CD4-positive, alpha-beta T cell treated with Interleukin-17A for 1 hour (primary cell): ENCODE measurements around the gene DMXL2.
"Not testable (repeated sequence)": the region's sequence is repeated elsewhere in the genome, so short reads cannot be mapped to it uniquely, and the experiment has no call there.

Experiments
- DNase-seq: peaks from one replicate; pipeline ENCODE4 v3.0.0-alpha.2; 2020

DMXL2 gene

DNA sequence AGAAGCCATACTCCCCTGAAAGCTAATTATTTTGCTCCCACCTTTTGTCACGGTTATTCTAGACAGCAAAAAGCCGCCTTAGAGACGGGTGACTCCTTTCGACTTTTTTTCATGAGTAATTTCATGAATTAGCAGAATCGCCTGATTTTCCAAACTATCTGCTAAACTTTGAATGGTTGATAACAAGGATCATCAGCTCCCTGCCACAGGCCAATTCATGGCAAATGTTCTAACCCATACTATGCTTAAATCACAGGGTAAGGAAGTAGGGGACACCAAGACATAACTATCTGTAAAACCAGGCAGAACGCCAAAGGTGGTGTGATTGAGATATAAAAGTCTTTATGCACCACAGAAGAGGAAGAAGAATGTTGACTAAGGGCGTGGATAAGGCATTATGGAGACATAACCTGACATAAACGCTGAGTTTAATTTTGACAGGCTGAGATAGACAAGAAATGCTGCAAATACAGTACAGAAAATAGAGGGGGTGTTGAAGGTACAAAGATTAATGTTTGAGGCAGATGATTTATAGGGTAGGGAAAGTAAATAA, 891 bp upstream of the DMXL2 start:
- DNase-seq: peak; percentile 27

DNA sequence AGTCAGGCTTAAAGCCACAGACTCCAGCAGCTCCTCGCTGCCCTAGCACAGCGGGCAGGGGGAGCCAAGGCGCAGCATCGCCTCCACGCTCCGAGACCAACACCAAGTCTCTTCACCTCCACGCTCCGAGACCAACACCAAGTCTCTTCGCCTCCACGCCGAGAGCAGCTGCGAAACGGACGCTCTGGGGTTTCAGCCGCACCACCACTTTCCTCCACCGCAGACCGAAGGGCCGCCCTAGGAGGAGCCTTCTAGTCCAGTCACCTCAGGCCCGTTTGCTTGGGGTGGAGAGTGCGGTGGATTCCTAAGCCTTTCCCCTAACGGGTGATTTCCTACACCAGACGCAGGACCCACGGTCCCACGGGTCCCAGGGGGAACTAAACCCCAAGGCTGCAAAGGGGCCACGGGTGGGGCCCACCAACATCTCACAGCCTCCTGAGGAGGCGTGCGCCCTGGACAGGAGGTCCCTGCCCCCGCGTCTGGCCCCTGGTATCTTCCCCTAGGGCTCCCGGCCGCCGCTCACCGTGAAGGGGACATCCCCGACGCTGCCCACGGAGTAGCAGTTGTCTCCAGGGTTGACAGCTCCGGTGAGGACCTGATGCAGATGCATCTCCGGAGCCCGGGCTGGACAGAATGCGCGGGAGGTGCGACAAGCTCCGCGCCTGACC, 501 bp downstream of the DMXL2 start:
- peak; percentile 29 for DNase-seq

DNA sequence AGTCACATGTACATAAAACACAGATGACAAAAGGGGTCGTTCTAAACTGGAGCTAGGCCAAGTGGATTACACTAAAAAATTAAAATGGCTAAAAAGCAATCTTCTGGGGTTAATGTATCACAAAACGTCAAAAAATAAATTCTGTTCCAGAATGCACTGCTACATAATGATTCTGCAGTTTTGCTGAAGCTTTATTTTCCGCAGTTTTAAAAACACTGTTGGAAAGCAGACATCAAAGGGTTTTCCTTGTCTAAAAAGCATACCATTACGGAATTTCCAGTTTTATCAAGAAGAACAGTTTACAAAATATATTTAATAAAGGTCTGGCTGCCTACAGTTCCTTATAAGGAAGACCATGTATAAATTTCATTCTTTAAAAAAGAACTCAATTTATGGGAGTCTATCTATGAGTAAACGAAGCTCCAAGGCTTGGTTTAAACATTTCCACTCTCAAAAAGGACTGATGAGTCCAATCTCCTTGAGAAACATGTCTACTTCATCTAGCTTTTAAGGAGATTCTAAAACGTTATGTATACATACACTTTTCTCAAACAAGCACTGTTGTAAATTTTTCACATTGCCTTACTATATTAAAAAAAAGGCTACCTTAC, 1.3 kb downstream of the DMXL2 start:
- DNase-seq: no peak

DNA sequence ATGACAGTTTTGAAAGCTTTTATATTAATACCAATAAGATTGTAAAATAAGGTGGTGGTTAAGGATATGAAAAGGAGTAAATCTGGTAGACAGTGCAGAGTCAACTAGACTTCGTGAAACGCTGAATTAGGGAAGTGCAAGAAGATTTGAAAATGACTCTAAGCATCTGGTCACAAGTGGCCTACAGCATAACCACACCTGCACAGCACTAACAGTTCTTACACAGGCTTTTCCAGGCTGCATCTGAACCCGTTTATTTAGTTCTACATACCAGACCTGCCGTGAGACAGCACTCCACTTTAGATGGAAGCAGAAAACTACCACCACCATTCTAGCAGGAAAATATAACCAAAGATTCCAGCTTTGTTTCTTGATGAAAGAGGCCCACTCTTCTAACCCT, 1.9 kb downstream of the DMXL2 start:
- no peak for DNase-seq

DNA sequence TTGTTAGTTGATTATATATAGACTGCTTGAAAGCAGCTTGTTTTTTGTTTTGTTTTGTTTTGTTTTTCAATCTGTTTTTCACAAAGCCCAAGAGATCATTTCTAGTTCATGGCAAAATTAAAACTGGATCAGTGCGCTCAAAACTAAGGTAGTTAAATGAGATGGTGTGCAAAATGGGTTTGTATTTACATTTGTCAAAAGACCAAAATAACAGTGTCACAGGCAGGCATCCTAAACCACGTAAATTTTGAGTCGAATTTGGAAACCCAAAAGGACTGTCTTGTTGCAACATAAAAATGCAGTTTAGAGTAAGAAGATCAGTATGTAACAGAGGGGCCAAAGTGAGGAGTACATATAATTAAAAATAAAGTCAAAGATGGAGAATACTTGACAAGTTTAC, 2.4 kb downstream of the DMXL2 start:
- no peak for DNase-seq

DNA sequence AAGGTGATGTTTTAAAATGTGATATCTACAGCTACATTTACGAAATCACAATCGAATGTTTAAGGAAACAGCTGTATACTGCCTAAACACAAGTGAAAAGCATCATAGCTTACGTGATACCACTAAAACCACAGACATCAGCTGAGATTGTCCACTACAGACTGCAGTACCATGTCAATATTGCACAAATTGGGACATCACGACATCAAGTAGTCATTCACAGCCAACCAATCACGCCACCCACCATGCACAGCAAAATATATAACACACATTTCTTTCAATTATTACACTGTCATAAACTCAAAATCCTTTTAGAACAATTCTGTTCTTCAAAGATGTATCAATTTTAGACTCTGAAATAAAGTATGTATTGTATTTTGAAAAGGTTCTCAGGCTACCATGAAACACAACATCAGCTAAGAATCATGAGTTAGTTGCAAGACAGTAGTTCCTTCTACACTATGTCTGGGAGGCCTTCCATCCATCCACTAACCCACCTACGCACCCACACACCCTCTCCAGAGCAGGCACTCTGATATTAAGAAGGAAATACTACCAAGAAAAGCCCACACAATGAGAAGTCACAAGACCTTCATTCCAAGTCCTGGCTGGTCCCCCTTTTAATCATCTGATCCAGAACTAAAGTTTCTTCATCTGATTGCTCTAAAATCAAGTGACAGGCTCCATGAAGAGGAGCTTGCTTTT, 3.1 kb downstream of the DMXL2 start:
- DNase-seq: peak; percentile 6

DNA sequence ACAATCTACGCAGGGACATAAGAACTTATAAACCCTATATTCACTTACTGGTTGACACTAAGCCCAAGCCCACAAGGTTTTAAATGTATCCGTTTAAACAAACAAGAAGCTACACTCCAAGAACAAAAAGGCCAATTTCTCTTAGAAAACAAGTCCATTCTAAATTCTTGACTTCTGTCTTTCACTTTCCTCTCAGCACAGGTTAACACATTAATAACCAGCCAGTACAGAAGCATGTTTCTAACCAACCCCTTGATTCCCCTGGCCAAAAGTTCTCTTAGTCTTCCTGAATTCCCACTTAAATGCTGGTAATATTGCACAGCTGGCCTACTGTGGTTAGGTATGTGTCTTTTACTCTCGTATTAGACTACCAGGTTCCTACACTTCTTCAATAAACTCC, 4.7 kb downstream of the DMXL2 start:
- DNase-seq: no peak

DNA sequence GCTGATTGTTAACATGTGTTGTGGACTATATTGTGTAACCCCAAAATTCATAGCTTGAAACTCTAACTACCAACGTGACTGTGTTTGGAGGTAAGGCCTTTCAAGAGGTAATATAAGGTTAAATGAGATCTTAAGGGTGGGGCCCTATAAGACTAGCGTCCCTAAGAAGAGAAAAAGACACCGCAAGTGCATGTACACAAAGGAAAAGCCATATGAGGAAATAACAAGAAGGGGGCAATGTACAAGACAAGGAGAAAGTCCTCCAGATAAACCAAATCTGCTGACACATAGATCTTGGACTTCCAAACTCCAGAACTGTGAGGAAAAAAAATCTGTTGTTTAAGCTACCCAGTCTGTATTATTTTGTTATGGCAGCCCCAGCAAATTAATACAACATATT, 8.6 kb downstream of the DMXL2 start:
- no peak for DNase-seq

DNA sequence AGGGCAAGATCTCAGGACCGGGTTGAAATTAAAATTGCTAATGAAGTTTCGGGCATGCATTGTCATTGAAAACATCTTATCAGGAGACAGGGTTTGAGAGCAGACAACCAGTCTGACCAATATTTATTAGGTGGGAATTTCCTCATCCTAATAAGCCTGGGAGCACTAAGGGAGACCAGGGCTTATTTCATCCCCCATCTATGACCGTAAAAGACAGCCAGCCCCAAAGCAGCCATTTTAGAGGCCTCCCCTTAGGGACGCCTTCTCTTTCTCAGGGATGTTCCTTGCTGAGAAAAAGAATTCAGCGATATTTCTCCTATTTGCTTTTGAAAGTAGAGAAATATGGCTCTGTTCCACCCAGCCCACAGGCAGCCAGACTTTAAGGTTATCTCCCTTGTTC, 9.9 kb downstream of the DMXL2 start:
- DNase-seq: not testable (repeated sequence)

DNA sequence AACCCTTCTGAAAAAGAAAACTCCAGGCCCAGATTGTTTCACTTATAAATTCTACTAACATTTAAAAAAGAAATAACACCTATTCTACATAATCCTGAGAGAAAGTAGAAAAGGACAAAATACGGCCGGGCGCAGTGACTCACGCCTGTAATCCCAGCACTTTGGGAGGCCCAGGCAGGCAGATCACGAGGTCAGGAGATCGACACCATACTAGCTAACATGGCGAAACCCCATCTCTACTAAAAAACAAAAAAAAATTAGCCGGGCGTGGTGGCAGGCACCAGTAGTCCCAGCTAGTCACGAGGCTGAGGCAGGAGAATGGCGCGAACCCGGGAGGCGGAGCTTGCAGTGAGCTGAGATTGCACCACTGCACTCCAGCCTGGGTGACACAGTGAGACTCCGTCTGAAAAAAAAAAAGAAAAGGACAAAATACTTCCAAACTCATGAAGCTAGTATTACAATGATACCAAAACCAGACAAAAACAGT, 19.1 kb downstream of the DMXL2 start:
- not testable (repeated sequence) for DNase-seq

DNA sequence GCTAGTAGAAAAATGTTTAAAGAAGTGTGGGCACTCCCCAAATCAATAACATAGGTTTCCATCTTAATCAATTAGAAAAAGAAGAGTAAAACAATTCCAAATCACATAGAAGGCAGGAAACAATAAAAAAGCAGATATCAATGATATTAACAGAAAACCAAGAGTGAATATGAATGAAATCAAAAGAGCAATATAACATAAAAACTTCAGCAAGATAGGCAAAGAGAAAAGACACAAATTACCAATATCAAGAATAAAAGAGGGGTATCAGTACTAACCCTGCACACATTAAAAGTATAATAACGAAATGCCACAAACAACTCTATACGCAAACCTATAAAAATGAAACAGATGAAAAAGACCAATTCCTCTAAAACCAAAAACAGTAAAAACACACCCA, 19.6 kb downstream of the DMXL2 start:
- DNase-seq: no peak

DNA sequence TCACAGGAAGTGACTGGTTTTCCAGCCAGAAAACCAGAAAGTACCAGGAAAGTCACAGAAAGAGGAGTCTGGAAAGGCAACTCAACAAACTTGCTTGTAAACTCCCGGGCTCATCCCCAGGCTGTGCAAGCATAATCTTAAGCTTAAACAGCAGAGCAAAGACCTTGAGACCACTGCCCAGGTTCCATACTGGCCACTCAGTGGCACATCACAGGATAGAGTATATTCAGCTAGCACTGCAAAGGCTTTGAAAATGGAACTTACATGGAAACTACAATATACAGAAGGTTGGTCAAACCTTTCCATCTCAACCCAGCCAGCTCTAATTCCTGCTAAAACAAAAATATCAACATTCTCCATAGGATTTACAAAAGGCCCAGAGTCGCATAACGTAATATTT, 20.1 kb downstream of the DMXL2 start:
- no peak for DNase-seq

DNA sequence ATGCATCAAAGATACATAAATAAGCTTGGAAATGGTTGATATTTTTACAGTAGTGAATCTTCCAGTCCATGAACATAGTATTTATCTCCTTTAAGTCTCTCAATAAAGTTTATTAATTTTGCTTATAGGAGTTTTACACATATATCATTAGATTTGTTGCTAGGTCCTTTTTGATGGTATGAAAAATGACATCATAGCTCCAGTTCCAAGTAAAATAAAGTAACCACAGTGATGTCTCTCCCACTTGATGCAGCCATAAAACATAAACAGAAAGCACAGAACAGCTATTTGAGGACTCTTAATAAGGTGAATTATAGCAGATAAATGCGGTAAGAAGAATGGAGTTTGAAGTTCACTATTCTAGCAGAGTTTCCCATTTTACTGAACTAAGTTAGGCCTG, 20.8 kb downstream of the DMXL2 start:
- no peak for DNase-seq

DNA sequence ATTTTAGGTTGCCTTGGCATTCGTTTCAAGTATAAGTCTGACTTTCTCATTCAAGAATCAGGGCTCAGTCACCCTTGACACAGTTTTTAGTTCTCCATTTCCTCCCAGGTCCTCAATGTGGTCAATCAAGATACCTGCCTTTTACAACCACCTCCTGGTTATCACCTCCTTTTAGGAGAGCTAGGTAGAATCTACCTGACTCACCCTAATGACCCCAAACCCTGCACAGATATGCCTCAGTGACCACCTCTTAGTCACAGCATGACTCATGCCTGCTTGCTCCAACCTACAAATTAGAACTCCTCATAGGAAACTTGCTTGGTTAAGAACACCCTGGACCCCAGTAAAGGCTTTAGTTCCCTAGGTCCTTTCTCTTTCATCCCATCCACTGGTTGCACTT, 22.5 kb downstream of the DMXL2 start:
- DNase-seq: no peak

DNA sequence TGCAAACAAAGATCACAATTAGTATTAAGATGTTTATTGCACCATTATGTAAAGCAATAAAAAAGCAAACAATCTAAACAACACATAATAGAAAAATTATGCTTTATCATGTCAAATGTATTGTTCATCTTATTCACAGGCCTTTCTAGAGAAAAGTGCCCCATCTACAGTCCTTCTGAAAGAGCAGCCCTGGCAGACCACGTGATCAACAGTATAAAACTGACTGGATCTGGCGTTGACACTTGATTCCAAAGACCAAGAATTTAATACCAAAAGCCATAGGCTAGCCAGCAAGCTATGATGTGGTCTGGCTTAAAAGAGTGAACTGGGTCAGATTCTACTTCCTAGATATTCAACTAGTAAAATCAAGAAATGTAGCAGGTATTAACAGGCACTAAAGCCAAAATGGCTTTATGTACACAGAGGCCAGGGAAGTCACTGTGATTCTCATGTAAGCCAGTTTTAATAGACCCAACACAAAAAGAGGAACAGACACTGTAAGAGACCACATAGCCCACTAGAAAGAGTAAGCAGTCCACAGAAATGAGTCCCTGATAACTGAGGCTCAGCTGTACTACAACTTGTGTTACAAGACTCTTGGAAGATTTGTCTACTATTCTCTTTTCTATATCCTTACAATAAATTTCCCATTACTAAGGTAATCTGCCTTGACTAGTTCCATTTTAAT, 32.5 kb downstream of the DMXL2 start:
- no peak for DNase-seq

DNA sequence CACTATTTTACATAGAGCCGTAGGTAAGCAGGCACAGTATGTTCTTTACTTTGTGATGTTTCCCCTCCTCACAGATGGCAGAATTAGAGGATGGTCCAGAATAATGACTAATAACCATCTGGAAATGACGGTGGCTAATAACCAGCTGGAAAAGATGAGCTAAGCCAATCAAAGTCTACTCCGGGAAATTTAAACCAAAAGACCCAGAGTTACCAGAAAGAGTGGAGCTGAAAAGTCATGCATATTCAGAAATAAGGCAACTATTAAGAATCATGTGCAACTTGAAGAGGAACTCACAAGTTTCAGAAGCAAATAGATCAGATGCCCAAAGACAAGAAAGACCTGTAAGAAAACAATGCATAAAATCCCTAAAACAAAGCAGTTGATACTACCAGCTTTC, 33.6 kb downstream of the DMXL2 start:
- DNase-seq: no peak

DNA sequence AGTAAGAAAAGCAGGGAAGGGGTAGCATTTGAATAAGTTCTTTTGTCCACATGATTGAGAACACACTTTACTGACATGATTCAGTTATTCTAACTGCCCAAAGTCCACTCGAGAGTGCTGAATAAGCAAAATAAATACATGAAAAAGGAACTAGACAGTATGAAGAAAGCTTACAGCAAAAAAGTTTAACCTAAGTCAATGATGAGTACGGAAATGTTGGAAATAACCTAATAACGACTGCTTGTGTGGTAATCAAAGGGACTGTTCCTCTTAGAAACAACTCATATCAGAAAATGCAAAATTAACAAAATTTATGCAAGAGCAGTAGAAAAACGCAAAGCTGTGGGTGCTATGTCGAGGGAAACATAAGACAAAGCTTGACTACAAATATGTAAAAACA, 36.6 kb downstream of the DMXL2 start:
- DNase-seq: peak; percentile 5

DNA sequence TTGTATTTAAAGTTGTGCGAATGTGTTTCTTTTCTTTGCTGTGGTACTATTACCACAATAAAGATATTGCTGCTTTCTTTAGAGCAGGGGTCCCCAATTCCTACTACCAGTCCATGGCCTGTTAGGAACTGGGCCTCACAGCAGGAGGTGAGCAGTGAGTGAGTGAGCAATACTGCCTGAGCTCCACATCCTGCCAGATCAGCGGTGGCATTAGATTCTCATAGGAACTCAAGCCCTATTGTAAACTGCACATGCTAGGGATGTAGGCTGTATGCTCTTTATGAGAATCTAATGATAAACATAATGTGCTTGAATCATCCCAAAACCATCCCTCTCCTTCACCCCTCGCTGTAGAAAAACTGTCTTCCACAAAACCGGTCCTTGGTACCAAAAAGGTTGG, 41.6 kb downstream of the DMXL2 start:
- no peak for DNase-seq

DNA sequence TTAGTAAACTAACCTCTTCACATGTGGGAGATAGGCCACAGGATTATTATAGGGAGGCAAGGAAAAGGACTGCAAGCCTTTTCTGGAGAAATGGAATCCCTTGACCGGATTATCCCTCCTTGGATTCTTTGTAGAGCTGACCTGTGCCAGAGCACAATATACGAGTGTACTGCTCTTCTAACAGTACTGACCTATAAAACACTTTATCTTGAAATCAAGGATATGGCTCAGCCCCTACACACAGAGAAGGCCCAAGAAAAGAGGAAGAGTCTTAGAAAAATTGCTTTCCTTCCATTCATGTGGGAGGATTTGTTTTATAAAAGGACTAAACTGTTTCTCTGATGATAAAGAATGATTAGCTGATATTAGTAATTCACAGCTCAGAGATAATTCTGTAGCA, 42.2 kb downstream of the DMXL2 start:
- no peak for DNase-seq

DNA sequence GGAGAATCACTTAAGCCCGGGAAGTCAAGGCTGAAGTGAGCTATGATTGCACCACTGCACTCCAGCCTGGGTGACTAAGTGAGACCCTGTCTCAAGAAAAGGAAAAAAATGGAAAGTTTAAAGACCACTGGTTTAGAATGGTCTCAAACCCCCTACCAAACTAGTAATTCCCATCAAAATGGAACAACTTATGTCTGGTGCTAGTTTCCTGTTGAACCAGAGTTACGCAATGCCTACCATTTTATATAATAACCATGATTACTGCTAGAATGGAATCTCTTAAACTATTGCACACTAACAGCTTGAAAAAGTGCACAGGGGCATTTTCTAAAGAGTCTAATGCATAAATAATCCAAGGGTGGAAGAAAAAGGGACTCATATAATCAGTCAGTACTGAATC, 43.6 kb downstream of the DMXL2 start:
- no peak for DNase-seq

DNA sequence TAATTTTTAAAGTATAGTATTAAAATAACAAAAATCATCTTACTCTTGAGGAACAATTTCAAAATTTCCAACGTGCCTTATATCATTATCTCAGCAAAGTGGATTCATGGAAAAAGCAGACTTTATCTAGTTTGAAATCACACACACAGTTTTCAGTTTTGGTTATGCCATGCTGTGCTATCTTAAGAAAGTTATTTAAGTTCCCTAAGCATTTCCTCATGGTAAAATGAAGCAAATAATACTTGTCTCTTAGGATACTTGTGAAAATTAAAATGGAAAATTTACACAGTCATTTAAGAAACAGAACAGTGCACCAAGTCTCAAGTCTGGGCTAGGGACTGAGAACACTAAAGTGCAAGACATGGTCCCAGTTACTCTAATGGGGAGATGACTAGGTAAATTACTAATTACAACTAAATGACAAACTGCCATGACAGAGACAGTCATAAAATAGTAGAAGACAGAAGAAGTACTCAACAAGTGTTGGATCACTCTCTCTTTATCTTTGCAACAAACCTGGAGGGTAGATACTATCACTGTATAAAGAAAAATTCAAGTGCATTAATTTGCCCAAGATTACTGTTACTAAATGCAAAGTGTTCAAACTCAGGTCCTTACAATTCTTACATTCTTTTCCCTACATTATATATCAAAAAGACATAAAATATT, 44.8 kb downstream of the DMXL2 start:
- DNase-seq: no peak

DNA sequence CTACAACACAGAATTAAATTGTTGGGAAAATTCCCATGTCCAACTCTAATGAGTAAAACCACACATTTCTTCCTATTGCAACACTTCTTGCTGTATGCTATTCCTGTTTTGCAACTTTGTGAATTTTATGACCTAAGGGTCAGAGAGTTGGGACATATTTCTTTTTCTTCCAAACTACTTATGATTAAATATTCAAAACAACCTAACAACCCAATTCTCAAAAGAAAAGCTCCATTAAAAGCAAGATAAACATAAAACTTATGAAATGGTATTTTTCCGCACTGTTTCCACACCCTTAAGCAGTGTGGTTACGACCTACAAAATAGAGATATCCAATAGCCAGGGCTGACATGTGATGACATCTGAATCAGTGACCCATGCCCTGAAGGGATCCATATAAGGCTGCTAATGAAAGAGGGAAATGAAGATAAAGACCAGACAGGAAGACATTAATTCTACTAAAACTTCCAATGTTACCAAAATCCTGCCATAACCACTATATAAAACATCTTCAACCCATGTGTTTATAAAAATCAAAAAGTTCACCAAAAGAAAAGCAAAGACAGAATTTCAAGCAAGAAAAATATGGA, 45.6 kb downstream of the DMXL2 start:
- DNase-seq: peak; percentile 3
